GM03348 (cell line): ENCODE results near the gene ARHGAP6.

Experiments used
- DNase-seq: peaks from one replicate; pipeline ENCODE4 v3.0.0; 2012; ENCODE audit warnings: low spot score

ARHGAP6 gene

GRCh38 chrX:11215191-11215921, 450.4 kb downstream of the ARHGAP6 start:
- no peak for DNase-seq

GRCh38 chrX:11214346-11215190, 451.2 kb downstream of the ARHGAP6 start:
- DNase-seq: no peak

GRCh38 chrX:11212741-11213140, 453.0 kb downstream of the ARHGAP6 start:
- DNase-seq: no peak

- DNase-seq: peak; percentile 16
Observed at GRCh38 chrX:11210415-11210801, 455.3 kb downstream of the ARHGAP6 start.

- DNase-seq: no peak
Observed at GRCh38 chrX:11209798-11210414, 455.8 kb downstream of the ARHGAP6 start.

- no peak for DNase-seq
Observed at GRCh38 chrX:11206716-11207115, 459.0 kb downstream of the ARHGAP6 start.

GRCh38 chrX:11205796-11206195, 459.9 kb downstream of the ARHGAP6 start:
- no peak for DNase-seq

- no peak for DNase-seq
Observed at GRCh38 chrX:11197671-11198070, 468.0 kb downstream of the ARHGAP6 start.

- DNase-seq: peak; percentile 27
Observed at GRCh38 chrX:11196476-11196875, 469.2 kb downstream of the ARHGAP6 start.

- peak; percentile 8 for DNase-seq
Observed at GRCh38 chrX:11193035-11193469, 472.7 kb downstream of the ARHGAP6 start.

GRCh38 chrX:11190745-11191510, 474.8 kb downstream of the ARHGAP6 start:
- no peak for DNase-seq

GRCh38 chrX:11189097-11189496, 476.6 kb downstream of the ARHGAP6 start:
- no peak for DNase-seq

GRCh38 chrX:11188664-11189063, 477.1 kb downstream of the ARHGAP6 start:
- DNase-seq: peak; percentile 49

GRCh38 chrX:11187001-11187400, 478.7 kb downstream of the ARHGAP6 start:
- no peak for DNase-seq

- no peak for DNase-seq
Observed at GRCh38 chrX:11185861-11186260, 479.9 kb downstream of the ARHGAP6 start.

- no peak for DNase-seq
Observed at GRCh38 chrX:11180571-11180970, 485.1 kb downstream of the ARHGAP6 start.

GRCh38 chrX:11172415-11172814, 493.3 kb downstream of the ARHGAP6 start:
- no peak for DNase-seq

GRCh38 chrX:11171956-11172355, 493.8 kb downstream of the ARHGAP6 start:
- DNase-seq: no peak

- DNase-seq: no peak
Observed at GRCh38 chrX:11164433-11164832, 501.3 kb downstream of the ARHGAP6 start.

GRCh38 chrX:11159149-11159548, 506.6 kb downstream of the ARHGAP6 start:
- DNase-seq: no peak

GRCh38 chrX:11151799-11152559, 513.7 kb downstream of the ARHGAP6 start:
- no peak for DNase-seq
